ENCODE data around the gene VSIG8. TPM values are rescaled to one million over a fixed set of nuclear protein-coding genes. Genes with fewer than 3 reads are reported as not detected.

Gene VSIG8
- total RNA-seq (0.18 TPM in 1 of 2 replicates, not detected in the other), polyA plus RNA-seq (not detected in 2 replicates), polyA minus RNA-seq (not detected in 2 replicates), Bru-seq, nascent RNA (percentile 9 among the genes with signal in this experiment), BruChase-seq, experiment 1, labeled RNA remaining after a 6-hour chase (percentile 23 among the genes with signal in this experiment), BruChase-seq, experiment 2, labeled RNA remaining after a 2-hour chase (percentile 20 among the genes with signal in this experiment)
- polyA plus RNA-seq (2011; cell fraction: cytosol; rRNA removed) = 0.09 TPM in 1 of 2 replicates, not detected in the other
- not detected in 2 replicates for polyA plus RNA-seq (2011; cell fraction: nucleus; rRNA removed)
- not detected in 2 replicates for polyA plus RNA-seq (2012)
- not detected for polyA minus RNA-seq (2011; cell fraction: cytosol; rRNA and poly(A)+ RNA removed)
- not detected in 2 replicates for polyA minus RNA-seq (2011; cell fraction: nucleus; rRNA and poly(A)+ RNA removed)
- long read RNA-seq = 0 reads

GRCh38 chr1:159862557-159862956 is at the start of gene VSIG8:
Gene VSIG8 (minus strand): TSS chr1:159862657. CDS start chr1:159862521, 136 bp downstream.
- Histone ChIP-seq H3K27ac (ENCODE audit: insufficient read depth, low read depth, low read length) (no peak within 1 kb of the TSS), H2AFZ (ENCODE audit: low read depth, low read length) (no peak within 1 kb of the TSS), H4K20me1 (replicated peaks; ENCODE audit: control insufficient read depth, extremely low read depth, insufficient read depth, low read length) (no peaks in the 10 kb centered on the region), H3K4me3 (replicated peaks in 1 of 3; ENCODE audit: insufficient read depth in 1 of 3, low read depth in 1 of 3, low read length in 3 of 3) (no peak within 1 kb of the TSS), H3K9me1 (replicated peaks; ENCODE audit: control insufficient read depth, extremely low read depth, insufficient read depth, low read length) (no peaks in the 10 kb centered on the region), H3K4me2 (ENCODE audit: insufficient read depth, low read length) (no peak within 1 kb of the TSS), H3K9ac (replicated peaks; ENCODE audit: extremely low read depth, insufficient read depth, low read length) (no peak within 1 kb of the TSS), H3K4me1 (ENCODE audit: control insufficient read depth, extremely low read depth, insufficient read depth, low read length) (no peaks in the 10 kb centered on the region), H3K9me3 (replicated peaks; ENCODE audit: control insufficient read depth, insufficient read depth, low read length) (no peaks in the 10 kb centered on the region), H3K36me3 (ENCODE audit: control insufficient read depth in 2 of 2, extremely low read depth in 1 of 2, insufficient read depth in 2 of 2, low read length in 2 of 2) (no peaks in the 10 kb centered on the region), H3K27me3 (ENCODE audit: control insufficient read depth in 2 of 2, insufficient read depth in 2 of 2, low read length in 2 of 2) (no peaks in the 10 kb centered on the region), H3K79me2 (ENCODE audit: control insufficient read depth, insufficient read depth, low read length) (no peaks in the 10 kb centered on the region)
- TF ChIP-seq EZH2 (IDR thresholded peaks at IDR 0.05; ENCODE audit: borderline replicate concordance, low read depth, low read length, severe bottlenecking) (no peak), CTCF (IDR thresholded peaks at IDR 0.05; ENCODE audit: extremely low read depth in 1 of 2, insufficient read depth in 1 of 2, low read depth in 1 of 2, low read length in 2 of 2) (no peak), GATA2 (IDR thresholded peaks at IDR 0.05; ENCODE audit: insufficient read depth, insufficient read length, low read depth, low read length) (no peak), MAX (IDR thresholded peaks at IDR 0.05; ENCODE audit: insufficient read depth, insufficient read length) (no peak), MYC (IDR thresholded peaks at IDR 0.05; ENCODE audit: low read depth, low read length) (no peak), POLR2AphosphoS5 (IDR thresholded peaks at IDR 0.05; ENCODE audit: insufficient read depth, low read depth, low read length) (no peak), POLR2A (IDR thresholded peaks at IDR 0.05; ENCODE audit: low read depth, low read length) (no peak), FOS (IDR thresholded peaks at IDR 0.05; ENCODE audit: borderline replicate concordance, insufficient read depth, low read length) (no peak), JUN (IDR thresholded peaks at IDR 0.05; ENCODE audit: borderline replicate concordance, insufficient read depth, insufficient read length, low read depth) (no peak)
- dilution Hi-C loops (cut with MboI; ENCODE audit: extremely low pct_ligation_motif_present, low sequenced_read_pairs) (no loop called here), intact Hi-C loops (cut with micrococcal nuclease) (no loop called here)
- ChIA-PET POLR2A (no interaction called here), CTCF (interaction anchor here (0.7 kb wide), 1 partner anchor 17 kb away, joined by 3 read pairs; no protein-coding TSS in a partner anchor)
- DNase-seq (ENCODE audit: low read depth, low spot score) (no peak), FAIRE-seq (no peak)
- no TSS peak for BruUV-seq (replicated peaks)
